ENCODE data around the gene KIDINS220. TPM values are rescaled to one million over a fixed set of nuclear protein-coding genes. Genes with fewer than 3 reads are reported as not detected.

KIDINS220 gene
- total RNA-seq, 1 donor from 2014 or later = 60.0 TPM

DNA sequence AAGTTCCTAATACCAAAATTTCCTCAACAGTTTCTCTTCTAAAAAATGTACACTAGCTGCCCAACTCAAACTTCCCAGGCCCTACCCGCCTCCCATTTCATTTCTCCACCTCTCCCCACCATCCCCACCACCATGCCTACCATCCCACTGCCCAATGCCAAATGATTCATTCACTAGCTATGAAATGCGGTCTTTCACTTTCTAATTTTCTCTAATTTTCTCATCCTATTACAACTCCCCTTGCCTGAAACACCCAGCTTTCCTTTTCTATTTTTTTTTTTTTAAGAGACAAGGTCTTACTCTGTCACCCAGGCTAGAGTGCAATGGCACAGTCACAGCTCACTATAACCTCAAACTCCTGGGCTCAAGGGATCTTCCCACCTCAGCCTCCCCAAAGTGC lies 38.4 kb downstream of the KIDINS220 start:
- Histone ChIP-seq H3K36me3 (peaks cover 76% of the 10 kb centered on the region), H3K4me3 (no peak overlapping the region), H3K4me1 (peaks cover 65% of the 10 kb centered on the region), H3K27ac (replicated peaks) (no peak overlapping the region), H3K27me3 (ENCODE audit: low read depth) (no peaks in the 10 kb centered on the region), H3K9me3 (replicated peaks) (no peaks in the 10 kb centered on the region)
- TF ChIP-seq, protein P1, sequence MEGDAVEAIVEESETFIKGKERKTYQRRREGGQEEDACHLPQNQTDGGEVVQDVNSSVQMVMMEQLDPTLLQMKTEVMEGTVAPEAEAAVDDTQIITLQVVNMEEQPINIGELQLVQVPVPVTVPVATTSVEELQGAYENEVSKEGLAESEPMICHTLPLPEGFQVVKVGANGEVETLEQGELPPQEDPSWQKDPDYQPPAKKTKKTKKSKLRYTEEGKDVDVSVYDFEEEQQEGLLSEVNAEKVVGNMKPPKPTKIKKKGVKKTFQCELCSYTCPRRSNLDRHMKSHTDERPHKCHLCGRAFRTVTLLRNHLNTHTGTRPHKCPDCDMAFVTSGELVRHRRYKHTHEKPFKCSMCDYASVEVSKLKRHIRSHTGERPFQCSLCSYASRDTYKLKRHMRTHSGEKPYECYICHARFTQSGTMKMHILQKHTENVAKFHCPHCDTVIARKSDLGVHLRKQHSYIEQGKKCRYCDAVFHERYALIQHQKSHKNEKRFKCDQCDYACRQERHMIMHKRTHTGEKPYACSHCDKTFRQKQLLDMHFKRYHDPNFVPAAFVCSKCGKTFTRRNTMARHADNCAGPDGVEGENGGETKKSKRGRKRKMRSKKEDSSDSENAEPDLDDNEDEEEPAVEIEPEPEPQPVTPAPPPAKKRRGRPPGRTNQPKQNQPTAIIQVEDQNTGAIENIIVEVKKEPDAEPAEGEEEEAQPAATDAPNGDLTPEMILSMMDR (IDR thresholded peaks at IDR 0.05; ENCODE audit: borderline replicate concordance) = no peak
- intact Hi-C loops (cut with micrococcal nuclease) = no loop called here
- no peak for DNase-seq

DNA sequence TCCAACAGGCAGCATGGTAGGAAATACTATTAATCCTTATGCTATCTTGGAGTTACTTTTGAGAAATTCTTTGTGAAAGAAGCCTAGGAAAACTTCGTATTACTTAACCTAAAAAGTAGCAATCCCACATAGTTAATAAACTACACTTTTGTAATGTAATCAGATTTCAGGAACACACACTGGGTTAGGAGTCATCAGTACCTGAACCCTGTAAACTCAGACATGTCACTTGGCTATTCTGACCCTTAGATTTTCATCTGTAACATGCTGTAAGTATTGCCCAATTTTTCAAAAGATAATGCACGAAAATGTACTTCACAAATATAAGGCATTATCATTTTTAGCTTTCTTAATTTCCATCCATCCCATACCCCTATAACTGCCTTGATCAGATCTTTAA lies 39.0 kb downstream of the KIDINS220 start:
- Histone ChIP-seq H3K9me3 (replicated peaks) (no peaks in the 10 kb centered on the region), H3K4me1 (peaks cover 59% of the 10 kb centered on the region), H3K36me3 (peaks cover 82% of the 10 kb centered on the region), H3K4me3 (no peak overlapping the region), H3K27ac (replicated peaks) (no peak overlapping the region), H3K27me3 (ENCODE audit: low read depth) (no peaks in the 10 kb centered on the region)
- TF ChIP-seq, protein P1 (IDR thresholded peaks at IDR 0.05; ENCODE audit: borderline replicate concordance) = no peak
- no peak for DNase-seq
- intact Hi-C loops (cut with micrococcal nuclease) = no loop called here

DNA sequence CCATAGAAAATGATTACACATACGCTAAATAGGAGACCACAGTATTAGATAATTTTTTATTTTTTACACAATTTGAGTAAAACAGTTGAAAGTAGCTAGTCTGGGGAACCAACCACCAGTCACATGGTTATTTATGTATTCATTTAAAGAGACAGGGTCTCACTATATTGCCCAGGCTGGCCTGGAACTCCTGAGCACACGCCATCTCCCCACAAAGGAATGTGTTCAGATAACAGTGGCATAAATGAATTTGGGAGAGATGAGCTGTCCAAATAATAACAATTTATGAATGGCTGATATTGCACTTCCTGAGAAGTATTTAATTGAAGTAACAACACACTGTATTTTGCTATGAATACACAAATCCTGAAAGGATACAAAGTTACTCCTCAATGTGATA lies 39.7 kb downstream of the KIDINS220 start:
- Histone ChIP-seq H3K27me3 (ENCODE audit: low read depth) (no peaks in the 10 kb centered on the region), H3K4me3 (no peak overlapping the region), H3K36me3 (peaks cover 86% of the 10 kb centered on the region), H3K9me3 (replicated peaks) (no peaks in the 10 kb centered on the region), H3K27ac (replicated peaks) (no peak overlapping the region), H3K4me1 (peaks cover 53% of the 10 kb centered on the region)
- TF ChIP-seq, protein P1 (IDR thresholded peaks at IDR 0.05; ENCODE audit: borderline replicate concordance) = no peak
- intact Hi-C loops (cut with micrococcal nuclease) = no loop called here
- no peak for DNase-seq

DNA sequence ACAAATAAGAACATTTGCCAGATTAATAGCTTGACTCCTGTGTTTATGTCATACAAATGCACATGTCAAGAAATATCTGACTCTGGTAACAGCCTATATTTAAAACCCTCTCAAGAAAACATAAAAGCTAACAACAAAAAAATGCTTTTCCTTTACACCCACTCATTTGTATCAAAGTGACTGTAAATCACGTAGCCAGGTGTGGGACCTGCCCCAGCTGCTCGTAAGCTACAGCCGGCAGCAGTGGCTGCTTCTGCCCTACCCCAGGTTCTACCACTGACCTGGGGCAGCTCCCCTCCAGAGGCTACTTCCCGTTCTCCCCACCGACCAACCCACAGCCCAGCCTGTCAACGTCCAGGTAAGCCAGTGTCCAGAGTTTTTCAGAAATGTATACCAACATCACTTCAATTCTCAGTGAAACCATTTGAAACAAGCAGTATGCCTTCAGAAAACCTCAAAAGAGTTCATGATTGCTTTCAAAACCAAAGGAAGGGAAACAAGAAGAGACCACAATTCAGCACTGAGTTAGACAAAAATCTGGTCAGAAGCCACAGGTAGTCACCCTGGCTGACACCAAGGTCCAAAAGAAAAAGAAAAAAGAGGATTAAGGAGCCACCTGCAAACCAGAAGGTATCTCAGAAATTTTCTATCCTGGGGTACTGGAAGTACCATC lies 40.4 kb downstream of the KIDINS220 start:
- Histone ChIP-seq H3K4me1 (peaks cover 47% of the 10 kb centered on the region), H3K4me3 (no peak overlapping the region), H3K27ac (replicated peaks) (peak overlapping the region; percentile 46), H3K27me3 (ENCODE audit: low read depth) (no peaks in the 10 kb centered on the region), H3K9me3 (replicated peaks) (no peaks in the 10 kb centered on the region), H3K36me3 (peaks cover 84% of the 10 kb centered on the region)
- TF ChIP-seq, protein P1 (IDR thresholded peaks at IDR 0.05; ENCODE audit: borderline replicate concordance) = no peak
- intact Hi-C loops (cut with micrococcal nuclease) = no loop called here
- DNase-seq = no peak

DNA sequence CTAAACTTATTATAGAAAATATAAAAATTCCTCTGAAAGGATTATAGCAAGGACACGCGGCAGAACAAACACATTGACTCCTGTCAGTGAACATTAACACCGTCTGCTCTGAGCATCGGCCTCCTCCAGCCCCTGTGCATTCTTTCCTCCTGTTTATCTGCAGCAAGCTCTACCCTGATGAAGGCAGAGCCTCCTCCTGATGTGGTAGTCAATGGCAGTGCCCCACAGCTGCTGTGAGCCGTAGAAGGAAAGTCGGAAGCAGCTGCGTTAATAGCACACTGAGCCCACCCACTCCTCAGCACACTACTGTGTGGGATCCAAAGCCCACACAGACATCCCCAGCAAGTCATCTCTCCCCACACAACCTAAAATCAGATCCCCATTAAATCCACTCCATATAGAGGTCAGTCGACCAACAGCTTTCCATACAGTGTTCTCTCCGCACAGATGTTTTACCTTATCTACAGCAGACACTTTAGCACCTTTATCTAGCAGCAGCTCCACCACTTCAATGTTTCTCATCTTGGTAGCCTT lies 41.0 kb downstream of the KIDINS220 start:
- peak overlapping the region; percentile 46 for H3K27ac ChIP-seq (replicated peaks)
- TF ChIP-seq, protein P1 (IDR thresholded peaks at IDR 0.05; ENCODE audit: borderline replicate concordance) = no peak
- H3K9me3 ChIP-seq (replicated peaks) = no peaks in the 10 kb centered on the region
- H3K36me3 ChIP-seq = peaks cover 83% of the 10 kb centered on the region
- H3K4me3 ChIP-seq = no peak overlapping the region
- no peaks in the 10 kb centered on the region for H3K27me3 ChIP-seq (ENCODE audit: low read depth)
- DNase-seq = no peak
- peaks cover 42% of the 10 kb centered on the region for H3K4me1 ChIP-seq
- intact Hi-C loops (cut with micrococcal nuclease) = no loop called here

Measured in left ventricle myocardium inferior (tissue), 1 donor.